ENCODE results near the gene CCDC117.

The CCDC117 gene

DNA sequence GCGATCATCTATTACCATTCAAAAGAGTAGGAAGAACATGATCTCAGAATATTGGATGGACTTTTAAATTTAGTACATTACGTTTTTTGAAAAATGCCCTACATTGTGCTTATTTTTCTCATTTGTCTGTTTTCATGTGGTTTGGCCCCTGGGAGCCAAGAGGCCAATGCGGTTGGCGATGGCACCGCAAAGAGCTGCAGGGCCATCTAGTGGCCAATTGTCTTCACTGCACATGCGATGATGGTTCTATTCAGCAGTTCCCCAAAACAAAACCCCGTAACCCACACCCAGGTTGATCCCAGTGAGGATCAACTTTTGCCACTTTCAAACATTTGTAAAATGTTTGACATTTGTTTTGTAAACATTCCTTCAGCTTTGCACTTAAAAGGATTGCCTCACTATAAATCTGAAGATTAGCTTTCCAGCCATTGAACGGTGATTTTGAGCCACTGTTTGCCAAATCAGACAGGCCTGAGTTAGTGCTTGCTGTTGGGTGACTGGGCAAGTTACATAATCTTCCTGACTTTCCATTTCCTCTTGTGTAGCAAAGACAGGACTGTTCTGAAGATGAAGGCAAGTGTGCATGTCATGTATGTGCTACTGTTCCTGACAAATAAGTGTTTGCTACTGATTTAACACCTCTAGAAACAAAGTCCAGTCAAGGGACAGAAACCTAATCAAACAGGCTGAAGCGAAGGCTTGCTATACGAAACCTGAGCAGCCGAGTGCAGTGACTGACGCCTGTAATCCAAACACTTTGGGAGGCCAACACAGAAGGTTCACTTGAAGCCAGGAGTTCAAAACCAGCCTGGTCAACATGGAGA is 57.1 kb downstream of the CCDC117 start:
- no peaks in the 10 kb centered on the region for H3K27me3 ChIP-seq (ENCODE audit: control insufficient read depth in 2 of 2, insufficient read depth in 2 of 2, low read length in 2 of 2)
- no peaks in the 10 kb centered on the region for H3K36me3 ChIP-seq (ENCODE audit: control insufficient read depth in 2 of 2, insufficient read depth in 2 of 2, low read length in 2 of 2)
- no peaks in the 10 kb centered on the region for H3K9me3 ChIP-seq (ENCODE audit: control insufficient read depth in 2 of 2, low read length in 2 of 2)
- H3K27ac ChIP-seq (ENCODE audit: low read depth in 2 of 2, low read length in 2 of 2): peak overlapping the region in 1 of 2 donors; percentile 30
- no peak overlapping the region for H3K4me3 ChIP-seq (ENCODE audit: low read length in 2 of 2)
- peaks cover 0 to 9% of the 10 kb centered on the region in 2 donors for H3K4me1 ChIP-seq (ENCODE audit: control insufficient read depth in 2 of 2, insufficient read depth in 2 of 2, low read length in 2 of 2)
- no peak overlapping the region for H3K9ac ChIP-seq (ENCODE audit: low read depth in 1 of 2, low read length in 2 of 2)

GRCh38 chr22:28830441-28830840 is 57.9 kb downstream of the CCDC117 start:
- Histone ChIP-seq H3K9ac (ENCODE audit: low read depth in 1 of 2, low read length in 2 of 2) (no peak overlapping the region), H3K4me1 (ENCODE audit: control insufficient read depth in 2 of 2, insufficient read depth in 2 of 2, low read length in 2 of 2) (peaks cover 0 to 9% of the 10 kb centered on the region in 2 donors), H3K36me3 (ENCODE audit: control insufficient read depth in 2 of 2, insufficient read depth in 2 of 2, low read length in 2 of 2) (no peaks in the 10 kb centered on the region), H3K27ac (ENCODE audit: low read depth in 2 of 2, low read length in 2 of 2) (no peak overlapping the region), H3K9me3 (ENCODE audit: control insufficient read depth in 2 of 2, low read length in 2 of 2) (no peaks in the 10 kb centered on the region), H3K4me3 (ENCODE audit: low read length in 2 of 2) (no peak overlapping the region), H3K27me3 (ENCODE audit: control insufficient read depth in 2 of 2, insufficient read depth in 2 of 2, low read length in 2 of 2) (no peaks in the 10 kb centered on the region)

- Histone ChIP-seq H3K9me3 (ENCODE audit: control insufficient read depth in 2 of 2, low read length in 2 of 2) (no peaks in the 10 kb centered on the region), H3K27me3 (ENCODE audit: control insufficient read depth in 2 of 2, insufficient read depth in 2 of 2, low read length in 2 of 2) (no peaks in the 10 kb centered on the region), H3K4me1 (ENCODE audit: control insufficient read depth in 2 of 2, insufficient read depth in 2 of 2, low read length in 2 of 2) (peaks cover 0 to 9% of the 10 kb centered on the region in 2 donors), H3K27ac (ENCODE audit: low read depth in 2 of 2, low read length in 2 of 2) (no peak overlapping the region), H3K4me3 (ENCODE audit: low read length in 2 of 2) (no peak overlapping the region), H3K36me3 (ENCODE audit: control insufficient read depth in 2 of 2, insufficient read depth in 2 of 2, low read length in 2 of 2) (no peaks in the 10 kb centered on the region), H3K9ac (ENCODE audit: low read depth in 1 of 2, low read length in 2 of 2) (no peak overlapping the region)
These were observed 58.9 kb downstream of the CCDC117 start for GRCh38 chr22:28831140-28832072.

DNA sequence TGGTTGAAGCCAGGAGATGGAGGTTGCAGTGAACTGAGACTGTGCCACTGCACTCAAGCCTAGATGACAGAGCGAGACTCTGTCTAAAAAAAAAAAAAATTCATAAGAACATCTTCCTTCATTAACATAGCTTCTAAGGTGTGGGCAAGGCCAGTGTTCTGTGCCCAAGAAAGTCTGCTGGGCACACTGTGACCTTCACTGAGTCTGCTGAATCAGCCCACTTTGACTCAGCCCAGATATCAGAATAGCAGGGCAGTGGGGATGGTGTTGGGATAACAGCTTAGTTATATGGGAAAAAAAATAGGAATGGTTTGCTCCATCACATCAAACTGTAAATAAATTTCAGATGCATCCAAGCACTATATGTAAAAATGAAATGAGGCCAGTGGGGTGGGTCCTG is 60.2 kb downstream of the CCDC117 start:
- no peaks in the 10 kb centered on the region for H3K36me3 ChIP-seq (ENCODE audit: control insufficient read depth in 2 of 2, insufficient read depth in 2 of 2, low read length in 2 of 2)
- peaks cover 0 to 9% of the 10 kb centered on the region in 2 donors for H3K4me1 ChIP-seq (ENCODE audit: control insufficient read depth in 2 of 2, insufficient read depth in 2 of 2, low read length in 2 of 2)
- H3K9me3 ChIP-seq (ENCODE audit: control insufficient read depth in 2 of 2, low read length in 2 of 2): no peaks in the 10 kb centered on the region
- H3K4me3 ChIP-seq (ENCODE audit: low read length in 2 of 2): no peak overlapping the region
- H3K27ac ChIP-seq (ENCODE audit: low read depth in 2 of 2, low read length in 2 of 2): no peak overlapping the region
- no peak overlapping the region for H3K9ac ChIP-seq (ENCODE audit: low read depth in 1 of 2, low read length in 2 of 2)
- no peaks in the 10 kb centered on the region for H3K27me3 ChIP-seq (ENCODE audit: control insufficient read depth in 2 of 2, insufficient read depth in 2 of 2, low read length in 2 of 2)

DNA sequence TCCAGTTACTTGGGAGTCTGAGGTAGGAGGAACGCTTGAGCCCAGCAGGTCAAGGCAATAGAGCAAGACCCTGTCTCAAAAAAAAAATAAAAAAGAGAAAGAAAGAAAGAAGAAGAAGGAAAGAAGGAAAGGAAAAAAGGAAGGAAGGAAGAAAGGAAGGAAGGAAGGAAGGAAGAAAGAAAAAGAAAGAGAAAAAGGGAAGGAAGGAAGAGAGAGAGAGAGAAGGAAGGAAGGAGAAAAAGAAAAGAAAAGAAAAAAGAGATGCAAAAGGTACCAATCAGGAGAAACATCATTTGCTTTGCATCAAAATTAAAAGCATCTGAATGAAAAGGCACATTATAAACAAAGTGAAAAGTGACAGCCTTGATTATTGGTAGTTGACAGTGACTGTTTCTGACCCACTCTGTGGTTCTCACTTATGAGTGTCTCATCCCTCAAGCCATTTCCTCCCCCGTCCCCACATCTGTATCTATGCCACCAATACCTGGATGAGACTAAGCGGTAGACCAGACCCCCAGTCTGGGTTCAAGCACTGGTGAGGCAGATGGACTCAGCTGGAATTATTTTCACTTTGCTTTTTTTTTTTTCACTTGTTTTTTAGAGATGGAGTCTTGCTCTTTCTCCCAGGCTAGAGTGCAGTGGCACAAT is 60.9 kb downstream of the CCDC117 start:
- Histone ChIP-seq H3K9ac (ENCODE audit: low read depth in 1 of 2, low read length in 2 of 2) (no peak overlapping the region), H3K27ac (ENCODE audit: low read depth in 2 of 2, low read length in 2 of 2) (no peak overlapping the region), H3K4me1 (ENCODE audit: control insufficient read depth in 2 of 2, insufficient read depth in 2 of 2, low read length in 2 of 2) (peaks cover 0 to 9% of the 10 kb centered on the region in 2 donors), H3K36me3 (ENCODE audit: control insufficient read depth in 2 of 2, insufficient read depth in 2 of 2, low read length in 2 of 2) (no peaks in the 10 kb centered on the region), H3K4me3 (ENCODE audit: low read length in 2 of 2) (no peak overlapping the region), H3K27me3 (ENCODE audit: control insufficient read depth in 2 of 2, insufficient read depth in 2 of 2, low read length in 2 of 2) (no peaks in the 10 kb centered on the region), H3K9me3 (ENCODE audit: control insufficient read depth in 2 of 2, low read length in 2 of 2) (no peaks in the 10 kb centered on the region)

GRCh38 chr22:28835630-28836189 is 63.2 kb downstream of the CCDC117 start:
- H3K4me3 ChIP-seq (ENCODE audit: low read length in 2 of 2): no peak overlapping the region
- no peaks in the 10 kb centered on the region for H3K27me3 ChIP-seq (ENCODE audit: control insufficient read depth in 2 of 2, insufficient read depth in 2 of 2, low read length in 2 of 2)
- no peaks in the 10 kb centered on the region for H3K4me1 ChIP-seq (ENCODE audit: control insufficient read depth in 2 of 2, insufficient read depth in 2 of 2, low read length in 2 of 2)
- no peak overlapping the region for H3K9ac ChIP-seq (ENCODE audit: low read depth in 1 of 2, low read length in 2 of 2)
- no peaks in the 10 kb centered on the region for H3K36me3 ChIP-seq (ENCODE audit: control insufficient read depth in 2 of 2, insufficient read depth in 2 of 2, low read length in 2 of 2)
- H3K9me3 ChIP-seq (ENCODE audit: control insufficient read depth in 2 of 2, low read length in 2 of 2): no peaks in the 10 kb centered on the region
- no peak overlapping the region for H3K27ac ChIP-seq (ENCODE audit: low read depth in 2 of 2, low read length in 2 of 2)

- Histone ChIP-seq H3K4me1 (ENCODE audit: control insufficient read depth in 2 of 2, insufficient read depth in 2 of 2, low read length in 2 of 2) (no peaks in the 10 kb centered on the region), H3K9ac (ENCODE audit: low read depth in 1 of 2, low read length in 2 of 2) (no peak overlapping the region), H3K27ac (ENCODE audit: low read depth in 2 of 2, low read length in 2 of 2) (no peak overlapping the region), H3K4me3 (ENCODE audit: low read length in 2 of 2) (no peak overlapping the region), H3K36me3 (ENCODE audit: control insufficient read depth in 2 of 2, insufficient read depth in 2 of 2, low read length in 2 of 2) (no peaks in the 10 kb centered on the region), H3K27me3 (ENCODE audit: control insufficient read depth in 2 of 2, insufficient read depth in 2 of 2, low read length in 2 of 2) (no peaks in the 10 kb centered on the region), H3K9me3 (ENCODE audit: control insufficient read depth in 2 of 2, low read length in 2 of 2) (no peaks in the 10 kb centered on the region)
These were observed 65.1 kb downstream of the CCDC117 start for GRCh38 chr22:28837640-28838039.

Data from mucosa of rectum (tissue), 2 donors.